ENCODE results near the gene WDR27. TPM values are rescaled to one million over a fixed set of nuclear protein-coding genes. Genes with fewer than 3 reads are reported as not detected.
A peak's percentile ranks its signal among the peaks of the same experiment; 100 is the strongest.

The WDR27 gene
- total RNA-seq, 4 donors from 2014 or later: 23.1 to 101 (median 75.8) TPM

DNA sequence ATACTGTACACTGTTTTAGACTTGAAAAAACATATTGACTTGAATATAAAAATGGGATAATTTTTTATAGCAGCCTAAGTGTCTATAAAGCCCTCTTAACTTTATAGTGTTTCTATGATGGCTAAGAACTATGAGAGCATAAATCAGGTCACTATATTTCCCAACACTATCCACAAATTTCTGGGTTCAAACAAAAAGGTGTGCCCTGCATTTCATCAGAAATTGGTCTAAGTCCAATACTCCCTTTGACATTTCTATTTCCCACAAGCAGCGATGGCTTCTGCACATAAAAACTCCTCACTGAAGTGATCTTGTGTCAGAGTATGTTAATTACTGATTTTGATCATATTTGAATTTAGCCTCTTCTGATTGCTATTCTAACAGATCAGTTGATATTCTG, 143.9 kb downstream of the WDR27 start:
- no peak overlapping the region for H3K27ac ChIP-seq
- peaks cover 0 to 2% (median 0%) of the 10 kb centered on the region in 4 donors for H3K4me1 ChIP-seq
- DNase-seq: no peak

GRCh38 chr6:169556758-169557548, 144.9 kb downstream of the WDR27 start:
- Histone ChIP-seq H3K36me3 (no peaks in the 10 kb centered on the region), H3K27me3 (no peaks in the 10 kb centered on the region), H3K27ac (no peak overlapping the region), H3K4me3 (no peak overlapping the region), H3K4me1 (peaks cover 0 to 2% (median 0%) of the 10 kb centered on the region in 4 donors), H3K9me3 (no peaks in the 10 kb centered on the region)
- peak in 1 of 3 donors; percentile 60 for DNase-seq
- TF ChIP-seq CTCF (IDR thresholded peaks at IDR 0.05) (no peak), POLR2A (IDR thresholded peaks at IDR 0.05) (no peak)

More for the DNA sequence above, 143.9 kb downstream of the WDR27 start:
- TF ChIP-seq POLR2A (IDR thresholded peaks at IDR 0.05): no peak
- TF ChIP-seq CTCF (IDR thresholded peaks at IDR 0.05): no peak
- Histone ChIP-seq H3K27me3 (no peaks in the 10 kb centered on the region), H3K36me3 (no peaks in the 10 kb centered on the region), H3K9me3 (no peaks in the 10 kb centered on the region), H3K4me3 (no peak overlapping the region)

- no peaks in the 10 kb centered on the region for H3K27me3 ChIP-seq
- no peaks in the 10 kb centered on the region for H3K9me3 ChIP-seq
- DNase-seq: no peak
- H3K36me3 ChIP-seq: no peaks in the 10 kb centered on the region
- TF ChIP-seq POLR2A (IDR thresholded peaks at IDR 0.05) (no peak), CTCF (IDR thresholded peaks at IDR 0.05) (no peak)
- H3K27ac ChIP-seq: no peak overlapping the region
- peaks cover 0 to 2% (median 0%) of the 10 kb centered on the region in 4 donors for H3K4me1 ChIP-seq
- no peak overlapping the region for H3K4me3 ChIP-seq
These were observed 145.7 kb downstream of the WDR27 start for GRCh38 chr6:169555971-169556617.

DNA sequence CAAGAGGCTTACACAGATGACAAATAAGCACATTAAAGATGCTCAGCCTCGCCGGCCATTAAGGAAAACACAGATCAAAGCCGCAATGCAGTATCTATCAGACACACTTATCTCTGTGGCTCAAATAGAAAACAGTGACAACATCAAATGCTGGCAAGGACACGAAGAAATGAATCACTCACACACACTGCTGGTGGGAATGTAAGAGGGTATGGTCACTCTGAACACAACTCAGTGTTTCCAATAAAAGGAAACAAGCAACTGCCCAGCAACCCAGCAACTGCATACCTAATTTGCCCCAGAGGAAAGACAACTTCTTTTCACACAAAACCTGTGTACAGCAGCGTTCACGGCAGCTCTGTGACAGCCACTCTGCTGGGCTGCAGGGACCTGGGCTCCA, 155.8 kb downstream of the WDR27 start:
- no peaks in the 10 kb centered on the region for H3K27me3 ChIP-seq

DNA sequence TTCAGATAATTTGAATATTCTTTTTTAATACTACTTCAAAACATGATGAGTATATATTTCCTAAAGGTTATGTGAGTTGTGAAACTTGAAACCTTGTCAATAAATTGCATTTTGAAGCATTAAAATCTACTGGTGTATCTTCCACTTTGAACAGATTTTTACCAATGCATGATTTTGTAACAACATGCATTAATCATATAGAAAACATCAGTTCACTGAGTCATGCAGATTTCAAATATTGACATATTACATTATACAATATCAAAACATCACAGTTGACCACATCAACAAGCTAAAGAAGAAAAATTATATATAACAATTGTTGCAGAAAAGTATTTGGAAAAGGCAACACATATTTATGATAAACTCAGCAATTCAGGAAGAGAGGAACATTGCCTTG, 158.1 kb downstream of the WDR27 start:
- TF ChIP-seq POLR2A (IDR thresholded peaks at IDR 0.05) (no peak), CTCF (IDR thresholded peaks at IDR 0.05) (no peak)
- Histone ChIP-seq H3K36me3 (no peaks in the 10 kb centered on the region), H3K27me3 (no peaks in the 10 kb centered on the region), H3K4me1 (no peaks in the 10 kb centered on the region), H3K27ac (no peak overlapping the region), H3K9me3 (peaks cover 0 to 4% (median 0%) of the 10 kb centered on the region in 4 donors), H3K4me3 (no peak overlapping the region)
- no peak for DNase-seq

More for the DNA sequence above, 155.8 kb downstream of the WDR27 start:
- Histone ChIP-seq H3K4me3 (no peak overlapping the region), H3K27ac (no peak overlapping the region), H3K36me3 (no peaks in the 10 kb centered on the region), H3K4me1 (no peaks in the 10 kb centered on the region), H3K9me3 (peaks cover 0 to 4% (median 0%) of the 10 kb centered on the region in 4 donors)
- TF ChIP-seq POLR2A (IDR thresholded peaks at IDR 0.05): no peak
- TF ChIP-seq CTCF (IDR thresholded peaks at IDR 0.05): no peak
- DNase-seq: no peak
